K562 (cell line): Measurements from ENCODE around the gene GPR4. TPM values are rescaled to one million over a fixed set of nuclear protein-coding genes. Genes with fewer than 3 reads are reported as not detected.

Source experiments
- ATAC-seq: fragments of 200-7000 bp; cut with Tn5 transposase; 3 replicates; pipeline ENCODE4 v1.9.1; 2020; ENCODE audit warnings: moderate library complexity
- BruUV-seq: library from RNA; stranded (reverse); fragments of 400-500 nt; replicated peaks from 2 replicates; lab custom pipeline; 2021; lab: Mats Ljungman, UMichigan
- CTCF ChIA-PET: fragments of 300-600 bp; formaldehyde crosslinking; extraction: SDS; loops from one replicate; lab custom pipeline; 2021; ENCODE audit warnings: low intra/inter-chr PET ratio; lab: Yijun Ruan, JAX
- POLR2A ChIA-PET: fragments of 300-600, 350-650 bp; sonication (Branson Sonifier 250); formaldehyde crosslinking; extraction: SDS; loops from one replicate; lab custom pipeline; 2021; ENCODE audit warnings: antibody characterized with exemption, inconsistent platforms; lab: Yijun Ruan, JAX
- DNase-seq, 4 experiments: peaks; one replicate each; pipeline versions ENCODE4 v3.0.0 to v3.0.0-alpha.2; 2011 to 2018; ENCODE audit warnings: low spot score in 3 of 4, mixed read lengths in 3 of 4; ENCODE audit errors: extremely low read depth in 1 of 4
- FAIRE-seq: peaks from 2 replicates; lab custom pipeline; 2011; peaks lifted over from hg19 to GRCh38; lab: Jason Lieb, UNC
- H2AFZ ChIP-seq: 2 replicates; pipeline ENCODE4 v1.6.0; 2011; ENCODE audit warnings: low read depth, low read length, control low read depth, inconsistent platforms
- H3K27ac ChIP-seq: fragments of 200-600 bp; 3 replicates; pipeline ENCODE4 v1.8.0; 2011; ENCODE audit warnings: low read depth, mild to moderate bottlenecking, control low read depth, inconsistent platforms, low read length, moderate library complexity, mixed read lengths; ENCODE audit errors: extremely low read depth
- H3K27me3 ChIP-seq, 2 experiments: fragments of 300-600 bp in 1 of 2; 2 replicates in 1 of 2; 3 replicates in 1 of 2; pipeline versions ENCODE4 v1.6.0 to v1.8.0; 2011; ENCODE audit warnings: inconsistent platforms in 2 of 2, low read length in 2 of 2, mild to moderate bottlenecking in 1 of 2, mixed read lengths in 1 of 2, moderate library complexity in 1 of 2; ENCODE audit not compliant: control insufficient read depth in 2 of 2, insufficient read depth in 2 of 2
- H3K36me3 ChIP-seq: fragments of 300-600 bp; 3 replicates; pipeline ENCODE4 v1.8.0; 2011; ENCODE audit warnings: mild to moderate bottlenecking, low read length, inconsistent platforms; ENCODE audit not compliant: control insufficient read depth, insufficient read depth
- H3K4me1 ChIP-seq, 2 experiments: fragments of 200-600 bp in 1 of 2; replicated peaks in 1 of 2; 2 replicates in 1 of 2; 3 replicates in 1 of 2; pipeline versions ENCODE4 v1.5.1 to v1.8.0; 2011; ENCODE audit warnings: inconsistent platforms in 2 of 2, low read length in 2 of 2, mild to moderate bottlenecking in 1 of 2, mixed read lengths in 1 of 2, moderate library complexity in 1 of 2; ENCODE audit not compliant: control insufficient read depth in 2 of 2, insufficient read depth in 2 of 2
- H3K4me2 ChIP-seq: 2 replicates; pipeline ENCODE4 v1.6.1; 2011; ENCODE audit warnings: low read length, control low read depth, inconsistent platforms, mixed read lengths; ENCODE audit not compliant: insufficient read depth
- H3K4me3 ChIP-seq: fragments of 200-600 bp; sonication (generic), shearing (Covaris generic); 2 replicates; pipeline ENCODE4 v1.5.1; 2016; ENCODE audit warnings: control low read depth, inconsistent platforms
- H3K79me2 ChIP-seq: fragments of 200-600 bp; 3 replicates; pipeline ENCODE4 v1.8.0; 2011; ENCODE audit warnings: low read length, inconsistent platforms; ENCODE audit not compliant: control insufficient read depth, insufficient read depth
- H3K9ac ChIP-seq, 2 experiments: 2 replicates each; pipeline versions ENCODE4 v1.6.0 to v1.6.1; 2011; ENCODE audit warnings: low read depth in 2 of 2, low read length in 2 of 2, control low read depth in 1 of 2, inconsistent platforms in 1 of 2, mild to moderate bottlenecking in 1 of 2, mixed read lengths in 1 of 2; ENCODE audit not compliant: insufficient read depth in 1 of 2
- H3K9me1 ChIP-seq: one replicate; pipeline ENCODE4 v1.6.0; 2011; ENCODE audit warnings: inconsistent platforms, mild to moderate bottlenecking, low read length, moderate library complexity; ENCODE audit not compliant: control insufficient read depth, insufficient read depth
- H3K9me3 ChIP-seq: replicated peaks from 2 replicates; pipeline ENCODE4 v1.5.1; 2011; ENCODE audit warnings: low read depth, low read length, inconsistent platforms; ENCODE audit not compliant: control insufficient read depth, insufficient read depth
- H4K20me1 ChIP-seq: replicated peaks from 2 replicates; pipeline ENCODE4 v1.6.1; 2011; ENCODE audit warnings: low read length, inconsistent platforms, mixed read lengths; ENCODE audit not compliant: control insufficient read depth, insufficient read depth
- ARID3A ChIP-seq: IDR thresholded peaks from 2 replicates; pipeline ENCODE4 v1.6.1; 2012; ENCODE audit warnings: low read depth, low read length, improper control_type of control experiment, borderline replicate concordance
- BRF1 ChIP-seq: IDR thresholded peaks from 3 replicates; pipeline ENCODE4 v1.6.1; 2011; ENCODE audit warnings: borderline replicate concordance, mild to moderate bottlenecking; ENCODE audit not compliant: insufficient read length; ENCODE audit errors: extremely low read depth
- CBX2 ChIP-seq: fragments of 200-600 bp; sonication (generic); IDR thresholded peaks from one replicate; pipeline ENCODE4 v1.6.1; 2012; ENCODE audit warnings: mild to moderate bottlenecking, low read length, inconsistent platforms; ENCODE audit not compliant: insufficient read depth, poor library complexity, severe bottlenecking
- HMG20B ChIP-seq: fragments of 250-450 bp; sonication (Bioruptor Pico); IDR thresholded peaks from 2 replicates; pipeline ENCODE4 v1.5.0; 2021; ENCODE audit warnings: mild to moderate bottlenecking
- RCOR1 ChIP-seq, 2 experiments: IDR thresholded peaks; 2 replicates each; pipeline ENCODE4 v1.6.1; 2012; ENCODE audit warnings: low read depth in 2 of 2, low read length in 2 of 2, borderline replicate concordance in 1 of 2, improper control_type of control experiment in 1 of 2
- U2AF1 ChIP-seq: fragments of 200-400 bp; formaldehyde crosslinking; optimal IDR thresholded peaks from 2 replicates; pipeline ENCODE3; 2017; ENCODE audit warnings: mild to moderate bottlenecking, low read depth, low read length, moderate library complexity
- ZNF253 ChIP-seq: fragments of 250-450 bp; sonication (Bioruptor Pico); conservative IDR thresholded peaks from 2 replicates; pipeline ENCODE4 v1.6.1; 2021; ENCODE audit warnings: mild to moderate bottlenecking
- WGBS: fragments of 100-300 bp; shearing (Covaris generic); methylation state at CpG from one replicate; pipeline ENCODE4 v1.1.6; 2016; ENCODE audit warnings: low coverage, mixed read lengths; ENCODE audit not compliant: insufficient coverage; ENCODE audit errors: missing lambda C conversion rate; 5-methylcytosine and 5-hydroxymethylcytosine counted together
- in situ Hi-C: fragments of 300-500 bp; cut with MboI; formaldehyde crosslinking; loops from 4 replicates; pipeline ENCODE4 v1.15.0; 2018; ENCODE audit warnings: inconsistent platforms, mixed read lengths
- intact Hi-C: fragments of 100-400 bp; cut with micrococcal nuclease; formaldehyde crosslinking; loops from 2 replicates; pipeline ENCODE4 v1.14.2; 2022
- polyA plus RNA-seq, 8 experiments: library from polyadenylated mRNA; depleted of rRNA in 4 of 8; stranded (reverse) in 5 of 8; unstranded in 3 of 8; fragments of >200 nt; fragmentation: Nextera tagmentation in 2 of 8; fragmentation: Illumina TruSeq in 1 of 8; extraction: Ambion mirVana in 2 of 8; extraction: Trizol in 1 of 8; gene quantifications; 2 replicates each; pipeline versions ENCODE4 v1.2.1 to v1.2.3, GENCODE V29; 2011 to 2014; ENCODE audit warnings: inconsistent platforms in 1 of 8, missing spikeins in 1 of 8
- total RNA-seq, 7 experiments: library from RNA; depleted of rRNA in 6 of 7; stranded (reverse); fragments of >200 nt in 6 of 7; fragmentation: Illumina TruSeq in 2 of 7; extraction: Trizol in 2 of 7; gene quantifications; 2 replicates each; pipeline versions ENCODE4 v1.2.1 to v1.2.3, GENCODE V29; 2011 to 2021; ENCODE audit warnings: low replicate concordance in 1 of 7
- TF ChIP-seq, protein P1 (sequence below): sonication (generic); formaldehyde crosslinking; IDR thresholded peaks from 2 replicates; pipeline ENCODE4 v1.8.1; 2022; ENCODE audit warnings: missing genetic modification reagents
- TF ChIP-seq, protein P2 (sequence below): fragments of 200-800 bp; sonication (Bioruptor generic); IDR thresholded peaks from 2 replicates; pipeline ENCODE4 v1.6.1; 2016; ENCODE audit warnings: missing genetic modification characterization, missing compliant biosample characterization

Gene GPR4
- total and polyA plus RNA-seq, 9 of the 15 experiments (the other 6 are each of a cell fraction or from before 2014, with no cell fraction given) = 0.03 to 0.09 (median 0.04) TPM; not detected in 5

- TF ChIP-seq ARID3A (no peak), CBX2 (no peak)
These were observed 2.7 kb downstream of the GPR4 start (continued) for GRCh38 chr19:45599286-45599685.

DNA sequence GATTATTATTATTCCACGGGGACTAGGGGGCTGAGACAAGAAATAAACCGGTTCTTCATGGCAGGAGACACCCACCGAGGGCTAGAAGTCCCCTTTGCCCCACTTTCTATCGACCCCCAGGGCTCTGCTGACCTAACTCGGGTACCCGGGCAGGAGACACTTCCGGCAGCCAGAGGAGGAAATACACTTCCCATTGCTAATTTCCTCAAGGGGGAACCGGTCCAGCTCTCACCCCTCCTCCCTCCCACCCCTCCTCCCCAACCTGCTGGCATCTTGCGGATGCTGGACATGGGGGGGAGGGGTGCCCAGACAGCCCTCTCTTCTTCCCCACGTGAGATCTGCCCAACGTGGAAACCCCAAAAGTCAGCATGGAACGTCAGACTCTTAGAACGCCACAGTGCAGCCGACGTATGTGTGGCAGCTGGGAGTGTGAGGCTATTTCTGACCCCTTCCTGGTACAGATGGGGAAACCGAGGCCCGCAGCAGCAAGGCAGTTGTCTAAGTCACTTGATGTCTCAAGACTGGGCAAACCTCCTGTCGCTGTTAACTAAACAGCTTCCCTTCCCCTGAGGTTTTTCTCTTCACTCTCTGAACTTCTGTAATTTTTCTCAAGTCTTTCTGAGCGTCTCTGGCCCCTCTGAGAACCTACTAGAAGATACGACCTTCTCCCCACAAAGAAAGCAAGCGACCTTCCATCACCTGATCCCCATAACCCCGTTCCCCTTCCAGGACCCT is 3.6 kb downstream of the GPR4 start:
- Histone ChIP-seq H3K9me3 (no peaks in the 10 kb centered on the region), H3K4me2 (peak overlapping the region; percentile 21; the same call in 1 of the 2 replicates), H3K9ac (peak overlapping the region in 1 of 2 experiments; percentile 67; a peak in 1 of 4 replicates), H3K9me1 (no peaks in the 10 kb centered on the region), H3K36me3 (no peaks in the 10 kb centered on the region), H3K4me1 (peaks cover 3 to 15% of the 10 kb centered on the region in 2 experiments; a peak in 3 of 5 replicates), H3K27ac (no peak overlapping the region), H3K4me3 (no peak overlapping the region), H3K79me2 (no peaks in the 10 kb centered on the region), H2AFZ (peak overlapping the region; percentile 27; the same call in 1 of the 2 replicates), H3K27me3 (peaks cover 41 to 54% of the 10 kb centered on the region in 2 experiments), H4K20me1 (0 out of 2 replicates have a peak, but pooled peaks cover 3% of the 10 kb centered on the region)
- no peak for FAIRE-seq
- no TSS peak for BruUV-seq
- POLR2A ChIA-PET = interaction anchor here (0.6 to 1.2 kb wide), 6 partner anchors 9 to 44 kb away, joined by 3 to 6 read pairs (median 4); no protein-coding TSS in a partner anchor
- CTCF ChIA-PET = interaction anchor here (0.6 to 0.7 kb wide), 2 partner anchors 45 to 189 kb away, joined by 3 to 4 read pairs; no protein-coding TSS in a partner anchor
- no peak for DNase-seq
- no peak for ATAC-seq
- in situ Hi-C loops = loop anchor here (5.0 kb wide), 1 partner anchor 84 kb away; no protein-coding TSS in a partner anchor
- intact Hi-C loops = no loop called here
- 2% methylated on average over 22 of the region's 22 CpGs for WGBS
- TF ChIP-seq HMG20B (CRISPR knock-in tag) (no peak), U2AF1 (no peak), BRF1 (no peak), RCOR1 (IDR thresholded peaks at IDR 0.05; ENCODE audit: borderline replicate concordance in 1 of 2, low read depth in 2 of 2, low read length in 2 of 2) (no peak), ZNF253 (CRISPR knock-in tag) (no peak)
- TF ChIP-seq, protein P1, sequence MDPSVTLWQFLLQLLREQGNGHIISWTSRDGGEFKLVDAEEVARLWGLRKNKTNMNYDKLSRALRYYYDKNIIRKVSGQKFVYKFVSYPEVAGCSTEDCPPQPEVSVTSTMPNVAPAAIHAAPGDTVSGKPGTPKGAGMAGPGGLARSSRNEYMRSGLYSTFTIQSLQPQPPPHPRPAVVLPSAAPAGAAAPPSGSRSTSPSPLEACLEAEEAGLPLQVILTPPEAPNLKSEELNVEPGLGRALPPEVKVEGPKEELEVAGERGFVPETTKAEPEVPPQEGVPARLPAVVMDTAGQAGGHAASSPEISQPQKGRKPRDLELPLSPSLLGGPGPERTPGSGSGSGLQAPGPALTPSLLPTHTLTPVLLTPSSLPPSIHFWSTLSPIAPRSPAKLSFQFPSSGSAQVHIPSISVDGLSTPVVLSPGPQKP (CRISPR knock-in tag) = no peak
- TF ChIP-seq, protein P2, sequence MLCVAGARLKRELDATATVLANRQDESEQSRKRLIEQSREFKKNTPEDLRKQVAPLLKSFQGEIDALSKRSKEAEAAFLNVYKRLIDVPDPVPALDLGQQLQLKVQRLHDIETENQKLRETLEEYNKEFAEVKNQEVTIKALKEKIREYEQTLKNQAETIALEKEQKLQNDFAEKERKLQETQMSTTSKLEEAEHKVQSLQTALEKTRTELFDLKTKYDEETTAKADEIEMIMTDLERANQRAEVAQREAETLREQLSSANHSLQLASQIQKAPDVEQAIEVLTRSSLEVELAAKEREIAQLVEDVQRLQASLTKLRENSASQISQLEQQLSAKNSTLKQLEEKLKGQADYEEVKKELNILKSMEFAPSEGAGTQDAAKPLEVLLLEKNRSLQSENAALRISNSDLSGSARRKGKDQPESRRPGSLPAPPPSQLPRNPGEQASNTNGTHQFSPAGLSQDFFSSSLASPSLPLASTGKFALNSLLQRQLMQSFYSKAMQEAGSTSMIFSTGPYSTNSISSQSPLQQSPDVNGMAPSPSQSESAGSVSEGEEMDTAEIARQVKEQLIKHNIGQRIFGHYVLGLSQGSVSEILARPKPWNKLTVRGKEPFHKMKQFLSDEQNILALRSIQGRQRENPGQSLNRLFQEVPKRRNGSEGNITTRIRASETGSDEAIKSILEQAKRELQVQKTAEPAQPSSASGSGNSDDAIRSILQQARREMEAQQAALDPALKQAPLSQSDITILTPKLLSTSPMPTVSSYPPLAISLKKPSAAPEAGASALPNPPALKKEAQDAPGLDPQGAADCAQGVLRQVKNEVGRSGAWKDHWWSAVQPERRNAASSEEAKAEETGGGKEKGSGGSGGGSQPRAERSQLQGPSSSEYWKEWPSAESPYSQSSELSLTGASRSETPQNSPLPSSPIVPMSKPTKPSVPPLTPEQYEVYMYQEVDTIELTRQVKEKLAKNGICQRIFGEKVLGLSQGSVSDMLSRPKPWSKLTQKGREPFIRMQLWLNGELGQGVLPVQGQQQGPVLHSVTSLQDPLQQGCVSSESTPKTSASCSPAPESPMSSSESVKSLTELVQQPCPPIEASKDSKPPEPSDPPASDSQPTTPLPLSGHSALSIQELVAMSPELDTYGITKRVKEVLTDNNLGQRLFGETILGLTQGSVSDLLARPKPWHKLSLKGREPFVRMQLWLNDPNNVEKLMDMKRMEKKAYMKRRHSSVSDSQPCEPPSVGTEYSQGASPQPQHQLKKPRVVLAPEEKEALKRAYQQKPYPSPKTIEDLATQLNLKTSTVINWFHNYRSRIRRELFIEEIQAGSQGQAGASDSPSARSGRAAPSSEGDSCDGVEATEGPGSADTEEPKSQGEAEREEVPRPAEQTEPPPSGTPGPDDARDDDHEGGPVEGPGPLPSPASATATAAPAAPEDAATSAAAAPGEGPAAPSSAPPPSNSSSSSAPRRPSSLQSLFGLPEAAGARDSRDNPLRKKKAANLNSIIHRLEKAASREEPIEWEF = no peak
